WTC11 (cell line): Measurements from ENCODE around the gene RSPH4A. TPM values are rescaled to one million over a fixed set of nuclear protein-coding genes. Genes with fewer than 3 reads are reported as not detected.
A peak's percentile ranks its signal among the peaks of the same experiment; 100 is the strongest.

Source experiments
- ATAC-seq: fragments of 200-7000 bp; cut with Tn5 transposase; 2 replicates; pipeline ENCODE4 v1.10.0; 2021; ENCODE audit warnings: mild to moderate bottlenecking, moderate library complexity
- CTCF ChIA-PET: fragments of 300-600 bp; sonication (Branson Sonifier 250); formaldehyde crosslinking; loops from one replicate; lab custom pipeline; 2021; ENCODE audit warnings: antibody characterized with exemption; lab: Charles Lee
- POLR2A ChIA-PET: fragments of 350-600 bp; sonication (Branson Sonifier 250); formaldehyde crosslinking; loops from one replicate; lab custom pipeline; 2021; ENCODE audit warnings: antibody characterized with exemption; lab: Charles Lee
- DNase-seq: peaks from one replicate; pipeline ENCODE4 v3.0.0; 2021; ENCODE audit warnings: low spot score
- H3K27ac Mint-ChIP-seq: 2 replicates; pipeline ENCODE4 v1.8.0; 2021; ENCODE audit warnings: mixed read lengths
- H3K27me3 Mint-ChIP-seq: 2 replicates; pipeline ENCODE4 v1.8.0; 2021; ENCODE audit warnings: low read depth, mild to moderate bottlenecking, moderate library complexity, mixed read lengths
- H3K36me3 Mint-ChIP-seq: 2 replicates; pipeline ENCODE4 v1.8.0; 2021; ENCODE audit warnings: mixed read lengths
- H3K4me1 Mint-ChIP-seq: 2 replicates; pipeline ENCODE4 v1.8.0; 2022; ENCODE audit warnings: mixed read lengths
- H3K4me3 Mint-ChIP-seq: 2 replicates; pipeline ENCODE4 v1.8.0; 2021; ENCODE audit warnings: mild to moderate bottlenecking, moderate library complexity, mixed read lengths
- H3K9me3 Mint-ChIP-seq: 2 replicates; pipeline ENCODE4 v1.8.0; 2021; ENCODE audit warnings: mixed read lengths
- ATF1 ChIP-seq: sonication (generic); formaldehyde crosslinking; IDR thresholded peaks from 2 replicates; pipeline ENCODE4 v1.8.1; 2023; ENCODE audit warnings: mild to moderate bottlenecking, moderate library complexity, missing genetic modification reagents
- CBFB ChIP-seq: sonication (generic); formaldehyde crosslinking; IDR thresholded peaks from 2 replicates; pipeline ENCODE4 v1.8.1; 2022; ENCODE audit warnings: mild to moderate bottlenecking, low read depth, missing genetic modification reagents
- CREB1 ChIP-seq: sonication (generic); formaldehyde crosslinking; IDR thresholded peaks from 2 replicates; pipeline ENCODE4 v1.8.0; 2023; ENCODE audit warnings: mild to moderate bottlenecking, missing genetic modification reagents
- FOXP1 ChIP-seq: sonication (generic); formaldehyde crosslinking; IDR thresholded peaks from 2 replicates; pipeline ENCODE4 v1.8.0; 2022; ENCODE audit warnings: missing genetic modification reagents, mild to moderate bottlenecking, moderate library complexity, borderline replicate concordance
- GABPB1 ChIP-seq: sonication (generic); formaldehyde crosslinking; IDR thresholded peaks from 2 replicates; pipeline ENCODE4 v1.8.1; 2023; ENCODE audit warnings: mild to moderate bottlenecking, missing genetic modification reagents
- GTF2I ChIP-seq: fragments of 250-450 bp; sonication (Bioruptor Pico); conservative IDR thresholded peaks from 2 replicates; pipeline ENCODE4 v1.4.0; 2021; ENCODE audit warnings: mild to moderate bottlenecking
- MYBL2 ChIP-seq: sonication (generic); formaldehyde crosslinking; IDR thresholded peaks from 2 replicates; pipeline ENCODE4 v1.8.1; 2023; ENCODE audit warnings: mild to moderate bottlenecking, moderate library complexity, missing genetic modification reagents
- NFE2L1 ChIP-seq: sonication (generic); formaldehyde crosslinking; IDR thresholded peaks from 2 replicates; pipeline ENCODE4 v1.8.1; 2023; ENCODE audit warnings: missing genetic modification reagents
- NFYB ChIP-seq: sonication (generic); formaldehyde crosslinking; conservative IDR thresholded peaks from 2 replicates; pipeline ENCODE4 v1.8.0; 2022; ENCODE audit warnings: low read depth, missing genetic modification reagents
- RORB ChIP-seq: fragments of 250-450 bp; sonication (Bioruptor Pico); IDR thresholded peaks from 2 replicates; pipeline ENCODE4 v1.9.0; 2021; ENCODE audit warnings: mild to moderate bottlenecking
- SMAD4 ChIP-seq: sonication (generic); formaldehyde crosslinking; IDR thresholded peaks from 2 replicates; pipeline ENCODE4 v1.8.0; 2022; ENCODE audit warnings: mild to moderate bottlenecking, missing genetic modification reagents
- SP1 ChIP-seq: sonication (generic); formaldehyde crosslinking; conservative IDR thresholded peaks from 2 replicates; pipeline ENCODE4 v1.8.1; 2022; ENCODE audit warnings: missing genetic modification reagents
- TEAD1 ChIP-seq: sonication (generic); formaldehyde crosslinking; IDR thresholded peaks from 2 replicates; pipeline ENCODE4 v1.8.0; 2022; ENCODE audit warnings: mild to moderate bottlenecking, missing genetic modification reagents
- TEAD4 ChIP-seq: sonication (generic); formaldehyde crosslinking; IDR thresholded peaks from 2 replicates; pipeline ENCODE4 v1.8.0; 2022; ENCODE audit warnings: mild to moderate bottlenecking, missing genetic modification reagents
- ZNF121 ChIP-seq: sonication (generic); formaldehyde crosslinking; IDR thresholded peaks from 2 replicates; pipeline ENCODE4 v1.8.0; 2023; ENCODE audit warnings: missing genetic modification reagents
- ZNF138 ChIP-seq: sonication (generic); formaldehyde crosslinking; conservative IDR thresholded peaks from 2 replicates; pipeline ENCODE4 v1.8.1; 2022; ENCODE audit warnings: mild to moderate bottlenecking, moderate library complexity, missing genetic modification reagents
- ZNF317 ChIP-seq: sonication (generic); formaldehyde crosslinking; IDR thresholded peaks from 2 replicates; pipeline ENCODE4 v1.8.1; 2023; ENCODE audit warnings: low read depth, mild to moderate bottlenecking, moderate library complexity, missing genetic modification reagents, borderline replicate concordance
- total RNA-seq: library from RNA; stranded (reverse); gene quantifications from 3 replicates; pipeline ENCODE4 v1.2.3, GENCODE V29; 2021
- TF ChIP-seq, protein P1 (sequence below): sonication (generic); formaldehyde crosslinking; IDR thresholded peaks from 2 replicates; pipeline ENCODE4 v1.8.1; 2022; ENCODE audit warnings: mild to moderate bottlenecking, missing genetic modification reagents, moderate library complexity, borderline replicate concordance
- TF ChIP-seq, protein P2 (sequence below): sonication (generic); formaldehyde crosslinking; IDR thresholded peaks from 2 replicates; pipeline ENCODE4 v1.8.1; 2022; ENCODE audit warnings: low read depth, missing genetic modification reagents, borderline replicate concordance
- TF ChIP-seq, protein P3 (sequence below): fragments of 250-450 bp; sonication (Bioruptor Pico); conservative IDR thresholded peaks from 2 replicates; pipeline ENCODE4 v1.9.0; 2021; ENCODE audit warnings: mild to moderate bottlenecking
- TF ChIP-seq, protein P4 (sequence below): sonication (generic); formaldehyde crosslinking; IDR thresholded peaks from 2 replicates; pipeline ENCODE4 v1.8.0; 2022; ENCODE audit warnings: mild to moderate bottlenecking, missing genetic modification reagents
- TF ChIP-seq, protein P5 (sequence below): sonication (generic); formaldehyde crosslinking; IDR thresholded peaks from 2 replicates; pipeline ENCODE4 v1.8.0; 2022; ENCODE audit warnings: mild to moderate bottlenecking, missing genetic modification reagents
- TF ChIP-seq, protein P6 (sequence below): sonication (generic); formaldehyde crosslinking; IDR thresholded peaks from 2 replicates; pipeline ENCODE4 v1.8.1; 2022; ENCODE audit warnings: low read depth, mild to moderate bottlenecking, moderate library complexity, missing genetic modification reagents, borderline replicate concordance

The RSPH4A gene
- total RNA-seq, 1 experiment from 2014 or later = 0.57 TPM

DNA sequence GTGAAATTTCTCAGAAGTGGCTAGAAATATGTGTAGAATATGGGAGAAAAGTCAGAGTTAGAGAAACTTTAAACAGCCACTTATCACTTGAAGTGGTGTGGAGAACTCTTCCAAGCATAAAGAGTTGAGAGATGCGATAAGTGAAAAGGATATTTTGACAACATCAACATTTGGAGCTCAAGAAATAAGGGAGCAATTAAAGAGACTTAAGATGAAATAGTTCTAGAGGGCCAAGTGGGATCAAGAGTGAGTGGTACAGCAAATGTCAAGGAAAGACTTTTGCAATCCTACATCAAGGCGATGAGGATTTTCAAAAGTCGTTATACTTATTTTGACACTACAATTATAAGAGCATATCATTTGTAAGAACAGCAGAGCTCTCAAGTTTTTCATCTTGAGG, 9.6 kb downstream of the RSPH4A start (continued):
- TF ChIP-seq, protein P1, sequence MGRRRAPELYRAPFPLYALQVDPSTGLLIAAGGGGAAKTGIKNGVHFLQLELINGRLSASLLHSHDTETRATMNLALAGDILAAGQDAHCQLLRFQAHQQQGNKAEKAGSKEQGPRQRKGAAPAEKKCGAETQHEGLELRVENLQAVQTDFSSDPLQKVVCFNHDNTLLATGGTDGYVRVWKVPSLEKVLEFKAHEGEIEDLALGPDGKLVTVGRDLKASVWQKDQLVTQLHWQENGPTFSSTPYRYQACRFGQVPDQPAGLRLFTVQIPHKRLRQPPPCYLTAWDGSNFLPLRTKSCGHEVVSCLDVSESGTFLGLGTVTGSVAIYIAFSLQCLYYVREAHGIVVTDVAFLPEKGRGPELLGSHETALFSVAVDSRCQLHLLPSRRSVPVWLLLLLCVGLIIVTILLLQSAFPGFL (CRISPR knock-in tag) = no peak

DNA sequence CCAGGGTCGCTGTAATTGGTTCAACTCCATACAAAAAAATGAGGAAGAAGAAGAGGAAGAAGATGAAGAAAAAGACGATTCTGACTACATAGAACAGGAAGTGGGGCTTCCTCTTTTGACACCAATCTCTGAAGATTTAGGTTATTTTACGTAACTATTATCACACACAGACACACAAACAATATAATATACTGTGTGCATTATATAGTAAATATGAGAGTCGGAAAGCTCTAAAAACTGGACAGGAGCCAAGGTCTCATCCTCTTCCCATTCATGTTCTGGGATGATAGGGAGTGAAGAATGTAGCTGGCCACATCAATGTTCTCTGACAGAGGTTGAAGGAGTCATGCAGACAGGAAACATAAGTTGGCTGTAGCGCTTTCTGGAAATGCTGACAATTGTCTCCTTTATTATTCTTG, 13.3 kb downstream of the RSPH4A start:
- H3K27me3 Mint-ChIP-seq = no peaks in the 10 kb centered on the region; the same call in 1 of the 2 replicates
- H3K27ac Mint-ChIP-seq = no peak overlapping the region
- H3K4me1 Mint-ChIP-seq = no peaks in the 10 kb centered on the region
- peaks cover 5% of the 10 kb centered on the region for H3K36me3 Mint-ChIP-seq
- ATAC-seq (no peak), DNase-seq (no peak)
- H3K9me3 Mint-ChIP-seq = no peaks in the 10 kb centered on the region
- POLR2A ChIA-PET = no interaction called here
- H3K4me3 Mint-ChIP-seq = no peak overlapping the region
- CTCF ChIA-PET = interaction anchor here (1.2 kb wide), 1 partner anchor 13 kb away, joined by 3 read pairs; the partner anchor contains the start of gene RSPH4A
- TF ChIP-seq TEAD4 (CRISPR knock-in tag) = no peak
- TF ChIP-seq ZNF121 (CRISPR knock-in tag) = no peak
- no peak for TF ChIP-seq NFYB
- TF ChIP-seq, protein P2, sequence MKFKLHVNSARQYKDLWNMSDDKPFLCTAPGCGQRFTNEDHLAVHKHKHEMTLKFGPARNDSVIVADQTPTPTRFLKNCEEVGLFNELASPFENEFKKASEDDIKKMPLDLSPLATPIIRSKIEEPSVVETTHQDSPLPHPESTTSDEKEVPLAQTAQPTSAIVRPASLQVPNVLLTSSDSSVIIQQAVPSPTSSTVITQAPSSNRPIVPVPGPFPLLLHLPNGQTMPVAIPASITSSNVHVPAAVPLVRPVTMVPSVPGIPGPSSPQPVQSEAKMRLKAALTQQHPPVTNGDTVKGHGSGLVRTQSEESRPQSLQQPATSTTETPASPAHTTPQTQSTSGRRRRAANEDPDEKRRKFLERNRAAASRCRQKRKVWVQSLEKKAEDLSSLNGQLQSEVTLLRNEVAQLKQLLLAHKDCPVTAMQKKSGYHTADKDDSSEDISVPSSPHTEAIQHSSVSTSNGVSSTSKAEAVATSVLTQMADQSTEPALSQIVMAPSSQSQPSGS (CRISPR knock-in tag) = no peak
- no peak for TF ChIP-seq GTF2I
- TF ChIP-seq MYBL2 (CRISPR knock-in tag) = no peak
- TF ChIP-seq ATF1 (CRISPR knock-in tag) = no peak
- no peak for TF ChIP-seq RORB (CRISPR knock-in tag)
- TF ChIP-seq SMAD4 (CRISPR knock-in tag) = no peak
- no peak for TF ChIP-seq ZNF317
- TF ChIP-seq FOXP1 (CRISPR knock-in tag) = no peak
- TF ChIP-seq, protein P3, sequence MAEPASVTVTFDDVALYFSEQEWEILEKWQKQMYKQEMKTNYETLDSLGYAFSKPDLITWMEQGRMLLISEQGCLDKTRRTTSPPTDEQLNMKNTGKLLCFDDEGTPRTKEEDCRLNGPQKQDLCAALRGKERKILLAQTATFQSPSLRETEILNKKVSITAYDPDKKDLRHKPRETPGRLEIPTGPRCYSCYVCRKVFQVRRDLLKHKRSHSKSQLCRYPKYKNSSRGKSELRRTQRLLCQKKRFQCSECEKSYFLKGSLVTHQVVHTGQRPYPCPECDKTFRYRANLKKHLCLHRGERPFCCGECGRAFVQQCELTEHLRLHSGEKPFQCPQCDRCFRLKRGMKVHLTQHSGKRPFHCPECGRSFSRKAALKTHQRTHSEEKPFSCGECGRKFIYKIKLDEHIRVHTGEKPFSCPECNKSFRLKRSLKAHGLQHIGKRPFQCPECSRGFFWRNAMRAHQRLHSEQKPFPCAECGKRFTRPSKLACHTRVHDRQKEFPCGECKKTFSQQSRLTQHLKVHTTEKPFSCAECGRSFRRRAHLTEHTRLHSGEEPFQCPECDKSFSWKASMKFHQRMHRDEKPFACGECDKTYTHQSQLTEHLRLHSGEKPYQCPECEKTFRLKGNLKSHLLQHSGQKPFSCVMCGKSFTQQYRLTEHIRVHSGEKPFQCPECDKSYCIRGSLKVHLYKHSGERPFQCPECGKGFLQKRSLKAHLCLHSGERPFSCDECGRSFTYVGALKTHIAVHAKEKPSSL (CRISPR knock-in tag) = no peak

DNA sequence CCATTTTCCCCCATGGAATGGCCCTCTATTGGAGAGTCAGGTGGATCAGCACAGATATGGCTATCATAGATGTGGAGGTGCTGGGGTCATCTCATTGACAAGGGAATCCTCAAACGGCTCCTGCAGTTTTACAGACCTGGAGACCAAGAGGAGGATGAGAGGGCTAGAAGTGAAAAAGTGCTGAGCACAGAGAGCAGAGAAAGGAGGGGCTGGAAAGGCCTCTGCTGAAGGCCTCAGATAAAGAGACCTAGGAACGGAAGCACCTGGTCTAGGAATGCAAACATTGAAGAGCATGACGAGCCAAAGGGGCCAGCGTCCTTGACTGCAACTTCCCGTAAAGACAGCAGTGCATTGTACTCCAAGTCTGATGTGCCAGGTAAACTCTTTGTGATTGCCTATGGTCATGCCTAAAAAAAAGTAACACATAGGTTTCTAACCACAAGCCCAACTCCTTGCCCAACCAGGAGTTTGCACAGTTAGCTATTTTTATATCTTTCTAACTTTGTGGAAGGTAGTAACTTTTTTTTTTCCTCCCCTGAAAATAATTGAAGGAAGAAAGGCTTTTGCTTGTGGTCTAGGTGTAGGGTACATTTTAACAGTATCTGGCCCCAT, 15.2 kb downstream of the RSPH4A start:
- POLR2A ChIA-PET = no interaction called here
- H3K36me3 Mint-ChIP-seq = peaks cover 10% of the 10 kb centered on the region
- H3K9me3 Mint-ChIP-seq = no peaks in the 10 kb centered on the region
- TF ChIP-seq GABPB1 (peak; percentile 82), SP1 (CRISPR knock-in tag) (no peak)
- TF ChIP-seq, all 79 proteins: peak for 1
- H3K27ac Mint-ChIP-seq = no peak overlapping the region
- CTCF ChIA-PET = interaction anchor here (1.4 kb wide), 1 partner anchor 70 kb away, joined by 4 read pairs; no protein-coding TSS in a partner anchor
- no peaks in the 10 kb centered on the region; the same call in 1 of the 2 replicates for H3K27me3 Mint-ChIP-seq
- H3K4me1 Mint-ChIP-seq = no peaks in the 10 kb centered on the region
- H3K4me3 Mint-ChIP-seq = no peak overlapping the region
- peak; percentile 50 for ATAC-seq
- DNase-seq = peak; percentile 19

DNA sequence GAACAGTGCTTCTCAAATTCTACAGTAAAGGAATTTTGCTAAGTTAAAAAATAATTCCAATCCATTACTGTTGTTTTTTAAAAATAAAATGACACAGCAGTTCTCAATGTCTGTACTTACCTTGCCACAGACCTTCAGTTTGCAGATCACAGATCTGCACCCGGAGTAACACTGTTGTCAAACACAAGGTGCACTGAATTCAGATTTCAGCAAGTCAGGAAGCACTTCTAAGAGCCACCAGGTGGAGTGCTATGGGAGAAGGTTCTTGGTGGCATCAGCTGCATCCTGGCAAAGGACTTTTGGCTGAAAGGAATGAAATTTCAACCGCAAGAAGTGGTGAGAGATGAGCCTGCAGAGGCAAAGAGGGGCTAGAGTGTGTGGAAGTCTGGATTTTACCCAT, 17.4 kb downstream of the RSPH4A start:
- Mint-ChIP-seq H3K27ac (peak overlapping the region; percentile 31; the same call in 1 of the 2 replicates), H3K36me3 (peaks cover 25% of the 10 kb centered on the region), H3K9me3 (peaks cover 4% of the 10 kb centered on the region), H3K4me3 (no peak overlapping the region), H3K27me3 (no peaks in the 10 kb centered on the region), H3K4me1 (no peaks in the 10 kb centered on the region)
- CTCF ChIA-PET = no interaction called here
- DNase-seq = no peak
- peak; percentile 92 for ATAC-seq
- POLR2A ChIA-PET = no interaction called here
- TF ChIP-seq, protein P4, sequence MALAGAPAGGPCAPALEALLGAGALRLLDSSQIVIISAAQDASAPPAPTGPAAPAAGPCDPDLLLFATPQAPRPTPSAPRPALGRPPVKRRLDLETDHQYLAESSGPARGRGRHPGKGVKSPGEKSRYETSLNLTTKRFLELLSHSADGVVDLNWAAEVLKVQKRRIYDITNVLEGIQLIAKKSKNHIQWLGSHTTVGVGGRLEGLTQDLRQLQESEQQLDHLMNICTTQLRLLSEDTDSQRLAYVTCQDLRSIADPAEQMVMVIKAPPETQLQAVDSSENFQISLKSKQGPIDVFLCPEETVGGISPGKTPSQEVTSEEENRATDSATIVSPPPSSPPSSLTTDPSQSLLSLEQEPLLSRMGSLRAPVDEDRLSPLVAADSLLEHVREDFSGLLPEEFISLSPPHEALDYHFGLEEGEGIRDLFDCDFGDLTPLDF = no peak
- TF ChIP-seq CREB1 (CRISPR knock-in tag) (0 out of 2 replicates have a peak, but pooled peaks have one; percentile 5), MYBL2 (CRISPR knock-in tag) (no peak), NFE2L1 (CRISPR knock-in tag) (no peak), TEAD1 (CRISPR knock-in tag) (no peak), ZNF138 (CRISPR knock-in tag) (no peak), CBFB (CRISPR knock-in tag) (no peak)
- TF ChIP-seq, protein P5, sequence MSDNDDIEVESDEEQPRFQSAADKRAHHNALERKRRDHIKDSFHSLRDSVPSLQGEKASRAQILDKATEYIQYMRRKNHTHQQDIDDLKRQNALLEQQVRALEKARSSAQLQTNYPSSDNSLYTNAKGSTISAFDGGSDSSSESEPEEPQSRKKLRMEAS = no peak
- TF ChIP-seq, protein P6, sequence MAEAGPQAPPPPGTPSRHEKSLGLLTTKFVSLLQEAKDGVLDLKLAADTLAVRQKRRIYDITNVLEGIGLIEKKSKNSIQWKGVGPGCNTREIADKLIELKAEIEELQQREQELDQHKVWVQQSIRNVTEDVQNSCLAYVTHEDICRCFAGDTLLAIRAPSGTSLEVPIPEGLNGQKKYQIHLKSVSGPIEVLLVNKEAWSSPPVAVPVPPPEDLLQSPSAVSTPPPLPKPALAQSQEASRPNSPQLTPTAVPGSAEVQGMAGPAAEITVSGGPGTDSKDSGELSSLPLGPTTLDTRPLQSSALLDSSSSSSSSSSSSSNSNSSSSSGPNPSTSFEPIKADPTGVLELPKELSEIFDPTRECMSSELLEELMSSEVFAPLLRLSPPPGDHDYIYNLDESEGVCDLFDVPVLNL (CRISPR knock-in tag) = no peak
